ENCODE results near the gene TPP2.

DNA sequence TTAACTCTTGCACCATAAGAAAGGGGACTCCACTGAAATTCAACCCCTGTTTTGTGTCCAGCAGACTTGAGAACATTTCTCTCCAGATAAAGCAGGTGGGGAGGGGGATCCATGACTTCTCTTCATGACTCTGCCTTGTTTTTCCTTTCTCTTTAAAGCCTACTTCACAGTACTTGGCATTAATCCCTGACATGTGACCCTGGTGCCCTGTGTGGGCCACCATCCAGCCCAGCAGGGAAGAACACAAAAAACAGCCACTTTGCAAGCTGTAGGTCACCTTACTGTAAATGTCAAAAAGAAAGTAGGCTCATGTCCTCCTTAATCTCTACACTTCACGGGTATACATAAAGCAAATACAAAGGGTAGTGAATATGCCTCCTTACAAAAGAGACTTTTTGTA lies 30.3 kb upstream of the TPP2 start:
- TF ChIP-seq, protein P1, sequence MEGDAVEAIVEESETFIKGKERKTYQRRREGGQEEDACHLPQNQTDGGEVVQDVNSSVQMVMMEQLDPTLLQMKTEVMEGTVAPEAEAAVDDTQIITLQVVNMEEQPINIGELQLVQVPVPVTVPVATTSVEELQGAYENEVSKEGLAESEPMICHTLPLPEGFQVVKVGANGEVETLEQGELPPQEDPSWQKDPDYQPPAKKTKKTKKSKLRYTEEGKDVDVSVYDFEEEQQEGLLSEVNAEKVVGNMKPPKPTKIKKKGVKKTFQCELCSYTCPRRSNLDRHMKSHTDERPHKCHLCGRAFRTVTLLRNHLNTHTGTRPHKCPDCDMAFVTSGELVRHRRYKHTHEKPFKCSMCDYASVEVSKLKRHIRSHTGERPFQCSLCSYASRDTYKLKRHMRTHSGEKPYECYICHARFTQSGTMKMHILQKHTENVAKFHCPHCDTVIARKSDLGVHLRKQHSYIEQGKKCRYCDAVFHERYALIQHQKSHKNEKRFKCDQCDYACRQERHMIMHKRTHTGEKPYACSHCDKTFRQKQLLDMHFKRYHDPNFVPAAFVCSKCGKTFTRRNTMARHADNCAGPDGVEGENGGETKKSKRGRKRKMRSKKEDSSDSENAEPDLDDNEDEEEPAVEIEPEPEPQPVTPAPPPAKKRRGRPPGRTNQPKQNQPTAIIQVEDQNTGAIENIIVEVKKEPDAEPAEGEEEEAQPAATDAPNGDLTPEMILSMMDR (conservative IDR thresholded peaks at IDR 0.05), result no peak
- TF ChIP-seq ZFX (IDR thresholded peaks at IDR 0.05), result no peak
